DND-41 (cell line): ENCODE data around the gene PRPS1L1.

Experiments used
- EZH2 ChIP-seq: IDR thresholded peaks from 3 replicates; pipeline ENCODE4 v1.6.1; 2012; ENCODE audit warnings: borderline replicate concordance, low read depth, mild to moderate bottlenecking, moderate library complexity, low read length, inconsistent platforms; ENCODE audit not compliant: severe bottlenecking
- TF ChIP-seq, protein P1 (sequence below): IDR thresholded peaks from 2 replicates; pipeline ENCODE4 v1.5.1; 2012; ENCODE audit warnings: borderline replicate concordance, low read length, moderate library complexity, mild to moderate bottlenecking; ENCODE audit not compliant: poor library complexity, severe bottlenecking; ENCODE audit errors: extremely low read depth

- TF ChIP-seq, protein P1, sequence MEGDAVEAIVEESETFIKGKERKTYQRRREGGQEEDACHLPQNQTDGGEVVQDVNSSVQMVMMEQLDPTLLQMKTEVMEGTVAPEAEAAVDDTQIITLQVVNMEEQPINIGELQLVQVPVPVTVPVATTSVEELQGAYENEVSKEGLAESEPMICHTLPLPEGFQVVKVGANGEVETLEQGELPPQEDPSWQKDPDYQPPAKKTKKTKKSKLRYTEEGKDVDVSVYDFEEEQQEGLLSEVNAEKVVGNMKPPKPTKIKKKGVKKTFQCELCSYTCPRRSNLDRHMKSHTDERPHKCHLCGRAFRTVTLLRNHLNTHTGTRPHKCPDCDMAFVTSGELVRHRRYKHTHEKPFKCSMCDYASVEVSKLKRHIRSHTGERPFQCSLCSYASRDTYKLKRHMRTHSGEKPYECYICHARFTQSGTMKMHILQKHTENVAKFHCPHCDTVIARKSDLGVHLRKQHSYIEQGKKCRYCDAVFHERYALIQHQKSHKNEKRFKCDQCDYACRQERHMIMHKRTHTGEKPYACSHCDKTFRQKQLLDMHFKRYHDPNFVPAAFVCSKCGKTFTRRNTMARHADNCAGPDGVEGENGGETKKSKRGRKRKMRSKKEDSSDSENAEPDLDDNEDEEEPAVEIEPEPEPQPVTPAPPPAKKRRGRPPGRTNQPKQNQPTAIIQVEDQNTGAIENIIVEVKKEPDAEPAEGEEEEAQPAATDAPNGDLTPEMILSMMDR = no peak
- TF ChIP-seq EZH2 = no peak
Measured at GRCh38 chr7:17998692-17999091, 29.0 kb downstream of the PRPS1L1 start.
